Stimulated activated effector memory CD8-positive, alpha-beta T cell treated with anti-CD3 and anti-CD28 coated beads, Interleukin-12 subunit alpha, Interleukin-12 subunit beta, amount 100 ng/mL, for 72 hours (primary cell): ENCODE results near the gene RPRD1A.
A peak's percentile ranks its signal among the peaks of the same experiment; 100 is the strongest.
"Not testable (repeated sequence)": the region's sequence is repeated elsewhere in the genome, so short reads cannot be mapped to it uniquely, and the experiment has no call there.

Source experiments
- ATAC-seq: fragments of 150-1000 bp; cut with Tn5 transposase; 2 replicates; pipeline ENCODE4 v1.10.0; 2021
- DNase-seq, 2 donors: peaks; one replicate each; pipeline ENCODE4 v3.0.0; 2021 to 2022; ENCODE audit warnings: low spot score in 2 of 2
- H3K27ac Mint-ChIP-seq: one replicate; pipeline ENCODE4 v1.8.0; 2022; ENCODE audit warnings: mild to moderate bottlenecking, mixed read lengths
- H3K36me3 Mint-ChIP-seq: one replicate; pipeline ENCODE4 v1.8.0; 2022; ENCODE audit warnings: mild to moderate bottlenecking, mixed read lengths
- H3K4me1 Mint-ChIP-seq: one replicate; pipeline ENCODE4 v1.8.0; 2022; ENCODE audit warnings: mixed read lengths
- H3K4me3 Mint-ChIP-seq: one replicate; pipeline ENCODE4 v1.8.0; 2022; ENCODE audit warnings: mild to moderate bottlenecking, mixed read lengths
- H3K9me3 Mint-ChIP-seq: one replicate; pipeline ENCODE4 v1.8.0; 2022; ENCODE audit warnings: mixed read lengths

The RPRD1A gene, protein sequence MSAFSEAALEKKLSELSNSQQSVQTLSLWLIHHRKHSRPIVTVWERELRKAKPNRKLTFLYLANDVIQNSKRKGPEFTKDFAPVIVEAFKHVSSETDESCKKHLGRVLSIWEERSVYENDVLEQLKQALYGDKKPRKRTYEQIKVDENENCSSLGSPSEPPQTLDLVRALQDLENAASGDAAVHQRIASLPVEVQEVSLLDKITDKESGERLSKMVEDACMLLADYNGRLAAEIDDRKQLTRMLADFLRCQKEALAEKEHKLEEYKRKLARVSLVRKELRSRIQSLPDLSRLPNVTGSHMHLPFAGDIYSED

DNA sequence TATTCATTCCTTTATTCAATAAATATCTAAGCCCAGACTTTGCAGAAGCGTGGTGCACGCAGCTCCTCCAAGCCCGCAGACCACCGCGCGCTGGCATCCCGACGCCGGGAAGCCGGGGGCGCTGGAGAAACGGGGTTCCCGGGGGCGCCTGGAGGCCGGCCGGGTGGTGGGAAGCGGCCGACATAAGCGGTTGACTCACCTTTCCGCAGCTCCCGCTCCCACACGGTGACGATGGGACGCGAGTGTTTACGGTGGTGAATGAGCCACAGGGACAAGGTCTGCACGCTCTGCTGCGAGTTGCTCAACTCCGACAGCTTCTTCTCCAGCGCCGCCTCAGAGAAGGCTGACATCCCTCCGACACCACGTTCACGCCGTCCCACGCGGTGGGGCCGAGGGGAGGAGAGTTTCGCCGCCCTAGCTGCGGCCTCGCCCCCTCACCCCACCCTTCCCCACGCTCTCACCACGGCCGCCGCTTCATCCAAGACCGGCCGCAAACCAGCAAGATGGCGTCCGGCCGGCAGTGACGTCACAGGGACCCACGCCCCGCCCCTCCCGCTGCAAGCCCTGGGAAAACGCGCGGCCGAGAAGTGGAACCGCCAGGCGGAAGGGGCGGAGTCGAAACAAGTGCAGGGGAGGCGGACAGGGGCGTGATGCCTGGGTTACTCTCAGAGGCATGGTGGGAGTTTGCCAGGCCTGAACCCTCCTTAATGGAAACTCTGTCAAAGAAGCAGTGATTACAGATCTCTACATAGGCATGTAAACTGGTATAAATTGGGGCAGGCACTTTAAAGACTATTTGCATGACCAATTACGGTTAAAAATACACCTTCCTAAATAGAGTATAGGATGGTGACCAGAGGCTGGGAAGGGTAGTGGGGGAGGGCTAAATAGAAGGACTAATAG is at the start of gene RPRD1A:
Gene RPRD1A (minus strand): TSS at position 505 of the 903 bp plus-strand sequence. CDS start 155 bp downstream, at position 350.
- DNase-seq (peak; percentile 98 to 99), ATAC-seq (peak; percentile 94)
- peak within 1 kb of the TSS; percentile 87 for H3K4me3 Mint-ChIP-seq
- H3K4me1 Mint-ChIP-seq = peaks cover 19% of the 10 kb centered on the region
- no peaks in the 10 kb centered on the region for H3K9me3 Mint-ChIP-seq
- H3K27ac Mint-ChIP-seq = peak within 1 kb of the TSS; percentile 97
- H3K36me3 Mint-ChIP-seq = peaks cover 13% of the 10 kb centered on the region

DNA sequence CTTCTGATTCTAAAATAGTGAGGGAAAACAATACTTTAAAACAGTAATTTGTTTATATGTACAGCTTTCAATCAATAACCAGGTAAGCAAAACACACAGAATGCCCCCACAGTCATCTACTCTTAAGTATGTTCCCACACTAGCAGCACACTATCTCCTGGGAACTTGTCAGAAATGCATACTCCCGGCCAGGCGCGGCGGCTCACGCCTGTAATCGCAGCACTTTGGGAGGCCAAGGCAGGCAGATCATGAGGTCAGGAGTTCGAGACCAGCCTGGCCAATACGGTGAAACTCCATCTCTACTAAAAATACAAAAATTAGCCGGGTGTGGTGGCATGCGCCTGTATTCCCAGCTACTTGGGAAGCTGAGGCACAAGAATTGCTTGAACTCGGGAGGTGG is 49.4 kb upstream of the RPRD1A start:
- ATAC-seq, H3K4me1 Mint-ChIP-seq, DNase-seq, H3K4me3 Mint-ChIP-seq, H3K9me3 Mint-ChIP-seq, H3K27ac Mint-ChIP-seq: not testable (repeated sequence)
- peaks cover 98% of the 10 kb centered on the region for H3K36me3 Mint-ChIP-seq

DNA sequence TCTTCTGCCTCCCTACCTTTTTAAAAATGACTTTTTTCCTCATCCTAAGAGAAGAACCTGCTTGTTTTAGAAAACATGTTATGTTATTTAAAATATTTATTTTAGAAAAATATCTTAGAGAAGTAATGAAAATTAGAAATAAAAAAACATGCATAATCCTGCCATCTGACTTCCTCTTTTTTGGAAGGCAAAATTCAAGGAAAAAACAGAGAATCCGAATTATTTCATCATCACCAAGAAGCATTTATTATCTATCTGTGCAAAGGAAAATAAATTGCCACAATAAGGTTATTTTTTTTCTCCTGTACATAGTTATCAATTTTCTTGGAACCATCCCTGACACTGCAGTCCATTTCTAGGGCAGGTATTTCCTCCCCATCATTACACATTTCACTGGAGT is 47.4 kb upstream of the RPRD1A start:
- Mint-ChIP-seq H3K4me1 (no peaks in the 10 kb centered on the region), H3K9me3 (no peaks in the 10 kb centered on the region), H3K36me3 (peaks cover 98% of the 10 kb centered on the region), H3K27ac (no peak overlapping the region), H3K4me3 (no peak overlapping the region)
- ATAC-seq (no peak), DNase-seq (no peak)

DNA sequence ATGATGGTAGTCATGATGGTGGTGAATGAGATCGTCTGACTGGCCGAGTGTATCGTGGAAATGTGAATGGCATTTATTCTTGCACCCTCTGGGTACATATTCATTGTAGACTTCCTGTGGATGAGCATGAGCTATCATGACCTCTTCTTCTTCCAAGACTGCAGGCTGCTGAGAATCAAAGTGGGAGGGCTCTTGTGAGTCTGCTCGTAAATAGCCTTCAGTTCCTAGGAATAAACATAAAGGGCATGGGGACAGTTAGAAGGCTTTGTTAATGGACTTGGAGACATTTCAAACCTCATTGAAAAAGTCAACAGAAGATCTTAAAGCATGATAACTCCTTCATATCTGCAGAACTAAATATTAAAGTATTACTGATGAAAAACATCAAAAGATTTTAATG is 46.9 kb upstream of the RPRD1A start:
- no peak overlapping the region for H3K27ac Mint-ChIP-seq
- ATAC-seq = no peak
- DNase-seq = no peak
- no peaks in the 10 kb centered on the region for H3K9me3 Mint-ChIP-seq
- no peaks in the 10 kb centered on the region for H3K4me1 Mint-ChIP-seq
- no peak overlapping the region for H3K4me3 Mint-ChIP-seq
- H3K36me3 Mint-ChIP-seq = peaks cover 98% of the 10 kb centered on the region

DNA sequence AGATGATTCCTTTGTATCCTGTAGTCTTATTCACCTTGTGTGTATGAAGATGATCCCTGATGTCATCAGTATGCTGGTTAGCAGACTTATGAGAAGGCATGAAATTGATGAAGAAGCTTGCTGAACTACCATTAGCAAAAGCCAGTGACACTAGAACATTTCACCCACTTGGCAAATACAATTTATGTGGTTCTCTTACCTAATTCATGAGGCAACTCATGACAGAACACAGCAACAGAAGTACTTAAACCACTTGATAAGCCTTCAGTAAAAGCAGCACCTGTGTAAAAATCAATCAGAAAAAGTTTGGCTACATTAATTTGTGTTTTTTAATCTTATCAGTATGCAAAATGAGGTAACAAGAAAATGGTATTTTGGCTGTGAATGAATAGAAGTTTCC is 44.9 kb upstream of the RPRD1A start:
- no peak for DNase-seq
- Mint-ChIP-seq H3K9me3 (no peaks in the 10 kb centered on the region), H3K4me3 (no peak overlapping the region), H3K27ac (no peak overlapping the region), H3K36me3 (peaks cover 91% of the 10 kb centered on the region), H3K4me1 (no peaks in the 10 kb centered on the region)
- no peak for ATAC-seq

DNA sequence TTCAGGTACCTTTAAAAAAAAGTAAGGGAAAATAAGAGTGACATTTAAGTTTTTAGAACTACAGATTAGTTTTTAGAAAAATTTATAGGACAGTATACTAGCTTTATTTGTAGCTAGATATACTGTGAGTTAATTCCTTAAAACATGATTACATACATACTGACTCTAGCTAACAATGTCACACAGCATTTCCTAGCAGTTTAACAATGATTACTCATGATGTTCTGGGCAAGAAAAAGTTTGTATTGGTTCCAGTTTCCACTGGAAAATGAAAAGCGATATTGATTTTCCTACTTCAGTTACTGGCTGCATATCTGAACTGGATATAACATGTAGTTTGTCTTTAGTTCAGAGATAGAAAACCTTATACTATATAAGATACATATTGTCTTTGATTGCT is 42.4 kb upstream of the RPRD1A start:
- Mint-ChIP-seq H3K4me3 (no peak overlapping the region), H3K27ac (no peak overlapping the region), H3K4me1 (no peaks in the 10 kb centered on the region), H3K9me3 (no peaks in the 10 kb centered on the region), H3K36me3 (peaks cover 65% of the 10 kb centered on the region)
- DNase-seq (no peak), ATAC-seq (no peak)

DNA sequence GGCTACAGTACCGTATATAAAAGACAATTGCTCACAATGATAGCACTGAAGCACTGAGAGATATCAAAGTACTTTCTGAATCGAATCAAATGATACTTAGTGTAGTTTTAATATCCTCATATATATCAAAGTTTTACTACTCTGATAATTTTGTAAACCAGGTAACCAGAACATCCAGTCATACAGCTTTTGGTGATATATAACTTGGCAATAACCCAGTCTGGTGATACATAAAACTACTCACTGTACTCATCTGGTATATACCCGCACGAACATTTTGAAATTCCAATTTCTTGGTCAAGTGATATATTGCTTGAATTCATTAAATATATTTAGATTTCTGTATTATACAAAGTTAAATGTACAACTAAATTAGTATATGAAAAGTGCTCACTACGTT is 41.2 kb upstream of the RPRD1A start:
- Mint-ChIP-seq H3K36me3 (peaks cover 54% of the 10 kb centered on the region), H3K27ac (no peak overlapping the region)
- DNase-seq = no peak

DNA sequence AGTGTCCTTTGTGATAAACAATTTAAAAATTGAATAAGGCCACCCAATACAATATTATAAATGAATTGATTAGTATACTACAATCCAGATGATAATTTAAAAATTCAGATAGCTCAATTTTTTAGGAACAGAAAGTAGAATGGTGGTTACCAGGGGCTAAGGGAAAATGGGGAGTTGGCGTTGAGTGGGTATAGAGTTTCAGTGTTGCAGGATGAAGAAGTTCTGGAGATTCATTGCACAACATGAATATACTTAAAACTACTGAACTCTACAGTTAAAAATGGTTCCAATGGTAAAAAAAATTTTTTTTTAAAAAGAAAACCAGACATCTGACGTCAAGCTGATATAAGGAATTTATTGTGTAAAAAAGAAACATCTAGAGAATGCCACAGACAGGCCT is 40.8 kb upstream of the RPRD1A start:
- Mint-ChIP-seq H3K36me3 (peaks cover 50% of the 10 kb centered on the region), H3K9me3 (no peaks in the 10 kb centered on the region), H3K4me3 (no peak overlapping the region), H3K27ac (no peak overlapping the region), H3K4me1 (no peaks in the 10 kb centered on the region)
- DNase-seq (no peak), ATAC-seq (no peak)

More for the DNA sequence above, 41.2 kb upstream of the RPRD1A start:
- no peak for ATAC-seq
- Mint-ChIP-seq H3K9me3 (no peaks in the 10 kb centered on the region), H3K4me3 (no peak overlapping the region), H3K4me1 (no peaks in the 10 kb centered on the region)

DNA sequence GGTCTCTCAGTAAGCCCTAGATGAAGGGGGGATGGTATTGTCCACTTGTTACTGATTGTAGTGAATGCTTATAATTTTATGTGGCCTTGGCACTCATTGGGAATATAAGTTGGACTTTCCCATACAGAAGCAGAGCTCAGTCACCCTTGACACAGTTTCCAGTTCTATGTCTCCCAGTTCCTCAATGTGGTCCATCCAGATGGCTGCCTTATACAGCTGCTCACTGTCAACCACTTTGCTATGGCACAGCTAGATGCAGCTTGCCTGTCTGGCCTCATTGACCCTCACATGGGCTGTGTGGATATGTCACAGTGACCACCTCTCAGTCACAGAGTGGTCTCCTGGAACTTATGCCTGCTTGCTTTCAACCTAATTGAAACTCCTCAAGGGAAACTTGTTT is 40.1 kb upstream of the RPRD1A start:
- Mint-ChIP-seq H3K9me3 (no peaks in the 10 kb centered on the region), H3K36me3 (peaks cover 43% of the 10 kb centered on the region), H3K4me1 (no peaks in the 10 kb centered on the region), H3K27ac (no peak overlapping the region), H3K4me3 (no peak overlapping the region)
- ATAC-seq (no peak), DNase-seq (no peak)

DNA sequence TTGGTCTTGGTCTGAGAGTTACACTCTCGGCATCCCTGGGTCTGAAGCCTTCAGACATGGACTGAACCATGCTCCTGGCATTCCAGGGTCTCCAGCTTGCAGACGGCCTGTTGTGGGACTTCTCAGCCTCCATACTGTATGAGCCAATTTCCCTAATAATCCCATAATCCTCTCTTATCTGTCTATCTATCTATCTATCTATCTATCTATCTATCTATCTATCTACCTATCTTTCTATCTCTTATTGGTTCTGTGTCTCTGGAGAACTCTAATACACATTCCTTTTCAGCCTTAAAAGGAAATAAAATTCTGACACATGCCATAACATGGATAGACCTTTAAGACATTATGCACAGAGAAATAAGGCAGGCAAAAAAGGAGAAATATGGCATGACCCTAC is 37.4 kb upstream of the RPRD1A start:
- no peak for DNase-seq
- no peaks in the 10 kb centered on the region for H3K9me3 Mint-ChIP-seq
- no peak overlapping the region for H3K27ac Mint-ChIP-seq
- H3K4me3 Mint-ChIP-seq = no peak overlapping the region
- H3K36me3 Mint-ChIP-seq = peaks cover 15% of the 10 kb centered on the region
- no peaks in the 10 kb centered on the region for H3K4me1 Mint-ChIP-seq
- ATAC-seq = no peak

DNA sequence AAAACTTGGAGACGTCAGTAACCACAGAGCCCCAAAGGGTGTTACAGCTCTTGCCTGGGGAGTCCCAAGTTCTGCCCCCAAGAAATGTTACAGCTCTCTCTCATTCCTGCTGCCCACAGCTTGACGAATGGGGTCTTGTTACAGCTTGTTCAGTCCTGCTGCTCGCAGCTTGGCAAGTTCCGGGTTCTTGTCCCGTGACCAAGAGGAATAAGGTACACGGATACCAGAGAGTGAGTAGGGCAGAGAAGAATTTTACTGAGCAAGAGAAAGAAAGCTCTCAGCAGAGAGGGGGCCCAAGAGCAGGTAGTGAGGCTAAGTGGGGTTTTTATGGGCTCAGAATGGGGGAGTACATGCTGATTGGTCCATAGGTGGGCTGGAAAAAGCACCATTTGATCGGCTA is 34.6 kb upstream of the RPRD1A start:
- Mint-ChIP-seq H3K27ac (no peak overlapping the region), H3K9me3 (no peaks in the 10 kb centered on the region), H3K4me1 (no peaks in the 10 kb centered on the region), H3K4me3 (no peak overlapping the region), H3K36me3 (no peaks in the 10 kb centered on the region)
- ATAC-seq (no peak), DNase-seq (no peak)

DNA sequence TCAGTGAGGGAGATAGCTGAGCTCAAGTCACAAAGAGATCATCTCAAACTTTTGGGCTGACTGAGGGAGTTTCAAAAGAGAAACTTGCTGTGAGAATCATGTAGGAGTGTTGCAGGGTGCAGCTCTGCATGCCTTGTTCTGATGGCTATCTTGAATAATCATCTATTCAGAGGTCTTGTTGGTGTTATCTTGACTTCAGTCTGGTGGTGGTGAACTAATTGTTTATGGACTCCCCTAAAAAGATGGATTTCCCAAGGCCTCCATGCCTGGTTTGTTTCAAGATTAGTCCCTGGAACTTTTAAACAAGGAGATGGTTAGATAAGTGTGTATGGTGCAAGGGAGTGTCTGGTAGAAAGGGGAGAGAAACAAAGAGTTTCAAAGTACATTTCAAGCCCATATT is 32.0 kb upstream of the RPRD1A start:
- DNase-seq (no peak), ATAC-seq (no peak)
- Mint-ChIP-seq H3K4me1 (no peaks in the 10 kb centered on the region), H3K4me3 (no peak overlapping the region), H3K27ac (no peak overlapping the region), H3K36me3 (no peaks in the 10 kb centered on the region), H3K9me3 (no peaks in the 10 kb centered on the region)

DNA sequence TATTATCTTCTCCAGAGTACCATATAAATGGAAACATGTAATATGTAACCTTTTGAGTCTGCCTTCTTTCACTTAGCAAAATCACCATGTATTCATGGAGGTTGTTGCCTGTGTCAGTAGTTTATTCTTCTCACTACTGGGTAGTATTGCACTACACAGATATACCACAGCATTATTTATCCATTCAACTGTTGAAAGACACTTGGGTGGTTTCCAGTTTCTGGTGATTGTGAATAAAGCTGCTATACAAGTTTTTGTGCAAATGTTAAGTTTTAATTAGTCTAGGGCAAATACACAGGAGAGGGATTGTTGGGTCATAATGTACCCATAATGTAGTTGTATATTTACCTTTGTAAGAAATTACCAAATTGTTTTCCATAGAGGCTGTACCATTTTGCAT is 29.6 kb upstream of the RPRD1A start:
- Mint-ChIP-seq H3K27ac (no peak overlapping the region), H3K9me3 (no peaks in the 10 kb centered on the region), H3K4me1 (peaks cover 13% of the 10 kb centered on the region), H3K4me3 (no peak overlapping the region), H3K36me3 (no peaks in the 10 kb centered on the region)
- no peak for DNase-seq
- ATAC-seq = no peak

DNA sequence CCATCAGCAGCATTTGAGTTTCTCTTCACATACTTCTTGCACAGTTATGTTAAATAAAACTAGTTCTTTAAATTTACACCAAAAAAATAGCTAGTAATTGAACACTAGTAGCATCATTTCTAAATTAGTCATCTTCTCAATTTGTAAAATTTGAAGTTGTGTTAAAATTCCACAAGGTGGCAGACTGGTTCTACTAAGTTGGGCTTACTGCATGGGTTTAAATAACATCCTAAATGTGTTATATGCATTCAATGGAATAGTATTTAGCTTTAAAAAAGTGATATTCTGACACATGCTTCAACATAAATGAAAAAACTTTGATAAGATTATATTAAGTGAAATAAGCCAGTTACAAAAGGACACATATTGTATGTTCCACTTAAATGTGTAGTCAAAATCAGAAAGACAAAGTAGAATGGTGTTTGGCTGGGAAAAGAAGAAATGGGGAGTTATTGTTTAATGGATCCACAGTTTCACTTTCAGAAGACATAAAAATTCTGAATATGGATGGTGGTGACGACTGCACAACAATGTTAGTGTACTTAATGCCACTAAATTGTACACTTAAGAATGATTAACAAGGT is 28.7 kb upstream of the RPRD1A start:
- Mint-ChIP-seq H3K9me3 (no peaks in the 10 kb centered on the region), H3K27ac (no peak overlapping the region), H3K4me3 (no peak overlapping the region), H3K36me3 (no peaks in the 10 kb centered on the region), H3K4me1 (peaks cover 13% of the 10 kb centered on the region)
- DNase-seq (no peak), ATAC-seq (peak; percentile 51)

DNA sequence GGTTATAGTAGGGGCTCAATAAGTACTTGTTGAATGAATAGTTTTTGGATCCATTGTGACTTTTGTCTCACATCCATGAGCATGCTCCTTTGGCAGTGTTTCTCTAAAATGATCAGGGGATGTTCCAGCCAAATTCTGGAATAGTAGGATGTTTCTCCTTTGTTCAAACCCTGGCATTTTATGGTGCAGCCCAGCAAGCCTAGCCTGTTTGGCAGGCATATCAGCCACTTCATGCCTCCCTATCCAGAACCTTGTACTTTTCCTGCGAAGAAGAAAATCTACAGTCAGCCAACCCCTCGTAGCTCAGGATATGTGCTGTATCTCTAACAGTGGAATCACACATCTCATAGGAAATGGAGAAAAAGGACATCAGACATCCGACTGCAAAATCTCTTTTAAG is 27.1 kb upstream of the RPRD1A start:
- H3K4me1 Mint-ChIP-seq = peaks cover 13% of the 10 kb centered on the region
- H3K27ac Mint-ChIP-seq = no peak overlapping the region
- ATAC-seq (no peak), DNase-seq (no peak)
- no peaks in the 10 kb centered on the region for H3K36me3 Mint-ChIP-seq
- H3K4me3 Mint-ChIP-seq = no peak overlapping the region
- H3K9me3 Mint-ChIP-seq = no peaks in the 10 kb centered on the region

DNA sequence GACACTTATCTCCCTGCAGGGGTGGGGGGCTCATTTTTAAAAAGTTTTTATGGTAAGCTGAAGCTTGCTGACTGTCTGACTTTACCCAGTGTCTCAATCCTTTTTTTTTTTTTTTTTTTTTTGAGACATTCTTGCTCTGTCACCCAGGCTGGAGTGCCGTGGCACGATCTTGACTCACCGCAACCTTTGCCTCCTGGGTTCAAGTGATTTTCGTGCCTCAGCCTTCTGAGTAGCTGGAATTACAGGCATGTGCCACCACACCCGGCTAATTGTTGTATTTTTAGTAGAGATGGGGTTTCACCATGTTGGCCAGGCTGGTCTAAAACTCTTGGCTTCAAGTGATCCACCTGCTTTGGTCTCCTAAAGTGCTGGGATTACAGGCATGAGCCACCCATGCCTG is 24.8 kb upstream of the RPRD1A start:
- peak overlapping the region; percentile 3 for H3K27ac Mint-ChIP-seq
- ATAC-seq, H3K4me3 Mint-ChIP-seq, H3K36me3 Mint-ChIP-seq, DNase-seq, H3K9me3 Mint-ChIP-seq: not testable (repeated sequence)
- H3K4me1 Mint-ChIP-seq = peaks cover 13% of the 10 kb centered on the region
